NCI-H2107 treated with DMSO at 0.1 percent for 48 hours (cell line): ENCODE data around the gene NOC2L.

Experiments used
- DNase-seq: peaks from one replicate; lab custom pipeline; 2025; ENCODE audit not compliant: unreplicated experiment; lab: John Stamatoyannopoulos, UW

NOC2L gene

DNA sequence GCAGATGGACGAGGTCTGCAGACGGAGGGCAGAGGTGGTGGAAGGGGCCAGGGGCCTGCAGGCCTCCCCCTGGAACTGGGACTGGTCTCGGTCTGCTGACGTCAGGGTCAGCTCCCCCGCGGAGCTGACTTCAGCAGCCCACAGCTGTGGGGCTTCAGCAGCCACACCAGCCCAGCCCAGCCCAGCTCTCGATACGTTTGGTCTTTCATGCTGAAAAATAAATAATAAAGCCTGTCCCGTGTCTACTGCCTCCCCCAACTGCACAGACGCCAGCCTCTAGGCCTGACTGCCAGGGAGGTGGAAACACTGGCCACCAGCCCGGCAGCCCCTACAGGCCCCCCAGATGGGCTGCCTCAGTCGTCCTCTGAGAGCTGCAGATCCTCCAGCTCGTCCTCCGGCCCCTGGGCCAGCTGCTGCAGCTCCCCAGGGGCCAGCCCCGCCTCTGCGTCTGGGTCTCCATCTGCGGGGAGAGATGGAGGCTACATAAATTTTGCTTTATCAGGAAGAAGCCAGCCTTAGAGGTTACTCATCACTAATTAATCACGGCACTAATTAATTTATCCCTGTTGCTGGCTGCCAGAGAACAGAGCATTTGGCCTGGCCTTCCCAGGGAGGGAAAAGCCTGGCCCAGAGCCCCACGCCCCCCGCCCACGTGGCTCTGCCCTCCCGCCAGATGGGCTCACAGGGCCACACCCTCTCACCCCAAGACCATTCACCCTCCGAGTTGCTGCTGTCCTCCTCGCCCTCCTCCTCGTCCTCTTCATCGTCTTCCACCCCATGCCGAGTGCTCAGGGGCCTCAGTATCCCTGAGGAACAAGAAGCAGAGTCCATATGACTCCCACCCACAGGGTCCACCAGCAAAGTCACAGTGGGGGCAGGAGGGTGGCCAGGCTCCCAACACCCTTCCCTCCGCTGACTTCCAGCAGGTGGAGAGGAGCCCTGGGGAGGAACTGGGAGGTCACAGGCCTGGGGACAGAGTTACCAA lies 14.4 kb downstream of the NOC2L start:
- DNase-seq = no peak

- no peak for DNase-seq
Measured at GRCh38 chr1:943545-944340, 15.3 kb downstream of the NOC2L start.

- DNase-seq = no peak
Measured at GRCh38 chr1:942864-943533, 16.1 kb downstream of the NOC2L start.

GRCh38 chr1:942411-942821 lies 16.6 kb downstream of the NOC2L start:
- DNase-seq = no peak

GRCh38 chr1:941588-942383 lies 17.3 kb downstream of the NOC2L start:
- DNase-seq = no peak

- no peak for DNase-seq
Measured at GRCh38 chr1:941015-941587, 18.0 kb downstream of the NOC2L start.

DNA sequence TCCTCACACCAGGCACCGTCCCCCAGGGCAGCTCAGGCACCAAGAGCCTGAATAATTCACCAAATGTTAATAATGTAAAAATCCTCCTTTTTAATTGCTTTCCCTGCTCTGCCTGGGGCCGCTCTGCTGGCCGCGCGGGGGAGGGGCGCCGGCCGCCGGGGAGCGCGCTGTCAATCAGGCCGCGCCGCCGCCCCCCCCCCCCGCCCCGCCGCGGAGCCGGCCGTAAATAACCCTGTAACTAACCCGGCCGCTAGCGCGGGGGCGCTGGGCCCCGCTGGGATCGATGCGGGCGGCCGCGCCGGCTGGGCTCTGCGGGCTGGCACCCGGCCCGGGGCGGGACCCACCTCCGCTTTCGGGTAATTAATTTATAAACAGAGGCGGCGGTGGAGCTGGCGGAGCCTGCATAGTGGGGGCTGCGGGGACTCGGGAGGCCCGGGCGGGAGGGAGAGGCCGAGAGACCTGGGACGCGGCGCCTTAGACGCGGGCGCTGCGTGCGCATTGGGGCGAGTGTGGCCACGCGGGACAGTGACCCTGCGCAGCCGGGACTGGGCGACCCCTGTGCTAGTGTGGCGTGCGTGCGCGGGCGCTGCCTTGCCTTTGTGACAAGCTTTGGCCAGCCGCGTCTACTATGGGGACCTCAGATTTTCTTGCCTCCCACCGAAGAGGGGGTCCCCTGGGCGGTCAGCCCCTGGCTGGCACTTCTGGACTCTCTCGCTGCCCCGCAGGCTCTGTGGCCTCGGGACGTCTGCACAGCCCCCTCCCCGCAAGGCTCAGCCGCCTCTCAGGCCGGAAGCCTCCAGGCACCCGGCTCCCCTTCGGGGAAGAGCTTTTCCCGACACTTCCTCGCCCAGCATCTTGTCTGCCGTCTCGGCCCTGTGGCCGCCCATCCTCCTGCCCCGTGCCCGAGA lies 18.7 kb downstream of the NOC2L start:
- no peak for DNase-seq

DNA sequence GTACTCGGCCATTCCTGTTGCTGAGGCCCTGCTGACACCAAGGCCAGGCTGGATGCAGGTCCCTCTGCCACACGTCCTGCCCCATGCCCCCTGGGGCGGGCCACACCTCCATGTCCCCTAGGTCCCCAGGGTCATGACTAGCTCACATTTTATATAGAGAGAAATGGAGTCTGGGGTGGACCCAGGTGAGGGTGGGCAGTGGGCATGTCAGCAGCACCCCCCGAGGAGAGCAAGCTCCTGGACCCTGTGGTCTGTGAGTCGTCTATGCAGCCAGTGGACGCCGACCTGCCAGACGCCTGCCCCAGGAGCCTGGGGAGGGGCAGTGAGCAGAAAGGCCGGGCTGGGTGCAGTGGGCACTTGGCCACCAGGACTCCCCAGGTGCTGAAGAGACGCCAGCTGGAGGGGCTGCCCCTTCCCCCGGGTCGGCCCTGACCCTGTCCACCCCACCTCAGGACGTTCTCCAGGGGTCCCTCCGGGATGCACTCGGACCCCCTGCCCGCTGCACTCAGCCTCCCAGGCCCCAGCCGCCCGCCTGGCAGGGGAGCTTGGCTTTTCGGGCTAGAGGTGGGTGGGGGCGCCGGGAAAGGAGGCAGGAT lies 19.4 kb downstream of the NOC2L start:
- DNase-seq = no peak

GRCh38 chr1:938711-939489 lies 20.2 kb downstream of the NOC2L start:
- no peak for DNase-seq

GRCh38 chr1:938088-938683 lies 20.9 kb downstream of the NOC2L start:
- DNase-seq = no peak

DNA sequence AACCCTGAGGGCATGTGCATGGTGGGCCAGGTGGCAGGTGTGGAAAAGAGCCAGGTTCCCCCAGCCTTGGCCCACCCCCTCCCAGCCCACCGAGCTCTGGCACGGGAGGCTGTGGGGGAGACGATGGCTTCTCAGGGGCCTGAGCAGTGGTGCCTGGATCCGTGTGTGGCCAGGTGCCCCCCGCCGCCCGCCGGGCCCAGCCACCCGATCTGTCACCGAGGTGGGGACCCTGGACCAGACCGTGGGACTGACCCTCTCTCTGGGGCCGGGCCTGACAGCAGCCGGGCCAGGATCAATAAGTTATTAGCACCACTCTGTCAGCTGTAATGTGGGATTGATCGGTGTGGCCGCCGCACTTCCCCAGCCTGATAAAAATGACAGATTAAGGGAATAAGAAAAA lies 21.5 kb downstream of the NOC2L start:
- no peak for DNase-seq

DNA sequence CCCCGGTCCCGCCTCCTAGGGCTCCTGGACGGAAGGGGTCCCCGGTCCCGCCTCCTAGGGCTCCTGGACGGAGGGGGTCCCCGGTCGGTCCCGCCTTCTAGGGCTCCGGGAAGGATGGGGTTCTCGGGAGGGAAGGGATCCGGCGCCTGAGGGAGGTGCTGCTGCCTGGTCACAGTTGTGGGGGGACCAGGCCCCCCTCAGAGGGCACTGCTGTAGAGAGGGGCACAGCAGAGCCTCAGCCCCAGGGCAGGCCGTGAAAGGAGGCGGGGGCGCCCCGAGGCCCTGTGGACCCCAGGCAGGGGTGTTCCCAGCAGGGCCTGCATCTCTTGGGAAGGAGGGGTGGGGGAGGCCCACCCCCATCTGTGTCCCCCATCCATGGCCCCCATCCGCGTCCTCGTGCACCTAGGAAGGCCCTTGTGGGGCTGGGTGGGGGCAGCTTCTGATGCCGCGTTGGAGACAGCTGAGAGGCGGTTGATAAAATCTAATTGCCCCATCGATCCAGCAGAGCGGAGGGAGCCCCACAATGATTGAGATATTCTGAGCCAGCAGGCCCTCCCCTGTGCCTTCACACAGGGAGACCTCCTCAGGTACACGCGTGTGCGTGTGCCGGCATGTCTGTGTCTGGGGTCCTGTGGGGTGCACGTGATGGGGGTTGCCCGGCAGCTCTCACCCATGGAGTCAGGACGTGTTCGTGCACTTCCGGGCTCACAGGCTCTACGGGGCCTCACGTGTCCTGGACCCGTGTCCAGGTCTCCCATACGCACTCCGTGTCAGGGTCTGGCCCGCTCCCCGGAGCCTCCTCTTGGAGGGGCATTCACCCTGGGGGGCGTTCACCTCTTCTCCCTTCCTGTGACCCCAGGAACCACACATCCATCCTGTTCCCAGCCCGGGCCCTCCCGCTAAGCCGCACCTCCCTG lies 22.4 kb downstream of the NOC2L start:
- DNase-seq = no peak

DNA sequence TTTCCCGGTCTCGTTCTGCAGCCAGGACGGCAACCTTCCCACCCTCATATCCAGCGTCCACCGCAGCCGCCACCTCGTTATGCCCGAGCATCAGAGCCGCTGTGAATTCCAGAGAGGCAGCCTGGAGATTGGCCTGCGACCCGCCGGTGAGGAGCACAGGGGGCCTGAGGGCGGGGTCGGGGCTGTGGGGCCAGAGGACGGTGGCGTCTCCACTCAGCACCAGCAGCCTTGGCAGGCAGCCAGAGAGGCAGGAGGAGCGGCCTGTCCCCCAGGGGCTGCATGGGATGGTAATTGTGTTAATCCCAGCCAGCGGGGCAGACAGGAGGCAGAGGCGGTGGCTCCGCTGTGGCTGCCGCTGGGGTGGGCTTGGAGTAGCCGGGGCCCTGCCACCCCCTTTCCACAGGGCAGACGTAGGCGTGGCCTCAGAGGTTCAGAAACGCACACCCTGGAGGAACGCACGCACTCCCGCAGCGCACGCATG lies 23.3 kb downstream of the NOC2L start:
- no peak for DNase-seq

DNA sequence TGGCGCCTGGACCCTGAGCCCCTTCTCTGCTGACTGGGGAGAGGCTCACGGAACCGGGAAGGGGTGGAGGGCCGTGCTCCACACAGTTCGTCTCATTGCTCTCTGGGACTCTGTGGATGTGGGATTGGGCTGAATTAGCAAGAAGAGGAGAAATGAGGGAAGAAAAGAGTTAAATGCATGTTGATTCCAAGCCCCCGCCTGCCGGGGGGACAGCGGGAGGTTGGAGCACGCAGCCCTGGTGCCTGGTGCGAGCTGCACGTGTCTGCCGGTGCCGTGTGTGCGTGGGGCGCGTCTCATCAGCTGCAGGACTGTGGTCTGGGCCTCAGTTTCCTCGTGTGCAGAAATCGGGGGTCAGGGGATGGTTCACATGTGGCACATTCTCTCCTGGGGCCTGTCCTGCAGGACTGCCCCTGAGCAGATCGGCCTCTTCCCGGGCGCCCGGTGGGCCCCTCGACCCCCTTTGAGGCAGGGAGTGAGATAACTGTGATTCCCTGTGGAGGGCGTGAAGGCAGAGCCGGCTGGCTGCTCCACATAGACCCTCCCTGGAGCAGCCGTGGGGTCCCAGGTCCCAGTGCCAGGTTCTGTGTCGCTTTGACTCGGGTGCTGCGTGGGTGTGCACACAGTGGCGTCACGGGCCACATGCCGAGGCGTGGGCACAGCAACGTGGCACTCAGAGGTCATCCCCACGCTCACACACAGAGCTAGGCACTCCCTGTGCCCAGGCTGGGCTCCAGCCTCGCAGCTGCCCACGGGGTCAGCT lies 23.9 kb downstream of the NOC2L start:
- DNase-seq = no peak

- no peak for DNase-seq
Measured at GRCh38 chr1:933603-933940, 25.5 kb downstream of the NOC2L start.
